Osteocyte (in vitro differentiated cells): ENCODE measurements around the gene PCDHGB4. TPM values are rescaled to one million over a fixed set of nuclear protein-coding genes. Genes with fewer than 3 reads are reported as not detected.
"Not testable (repeated sequence)": the region's sequence is repeated elsewhere in the genome, so short reads cannot be mapped to it uniquely, and the experiment has no call there.

Experiments used
- DNase-seq: peaks from one replicate; pipeline ENCODE4 v3.0.0; 2021; ENCODE audit warnings: mixed read lengths; ENCODE audit not compliant: unreplicated experiment; ENCODE audit errors: extremely low spot score
- H3K27ac Mint-ChIP-seq: one replicate; pipeline ENCODE4 v1.8.0; 2021; ENCODE audit warnings: mild to moderate bottlenecking, mixed read lengths; ENCODE audit not compliant: unreplicated experiment
- H3K27me3 Mint-ChIP-seq: one replicate; pipeline ENCODE4 v1.8.0; 2021; ENCODE audit warnings: mixed read lengths; ENCODE audit not compliant: unreplicated experiment
- H3K36me3 Mint-ChIP-seq: one replicate; pipeline ENCODE4 v1.8.0; 2021; ENCODE audit warnings: mixed read lengths; ENCODE audit not compliant: unreplicated experiment
- H3K4me1 Mint-ChIP-seq: one replicate; pipeline ENCODE4 v1.8.0; 2021; ENCODE audit warnings: mixed read lengths; ENCODE audit not compliant: unreplicated experiment
- H3K4me3 Mint-ChIP-seq: one replicate; pipeline ENCODE4 v1.8.0; 2021; ENCODE audit warnings: mild to moderate bottlenecking, moderate library complexity, mixed read lengths; ENCODE audit not compliant: unreplicated experiment
- H3K9me3 Mint-ChIP-seq: one replicate; pipeline ENCODE4 v1.8.0; 2021; ENCODE audit warnings: mixed read lengths; ENCODE audit not compliant: unreplicated experiment
- long read RNA-seq: library from polyadenylated mRNA; unstranded; transcript quantifications from one replicate; pipeline ENCODE4 v2.0.0, GENCODE V29; 2021
- total RNA-seq: library from RNA; stranded (reverse); gene quantifications from 2 replicates; pipeline ENCODE4 v1.2.1, GENCODE V29; 2021
- TF ChIP-seq, protein P1 (sequence below): fragments of 200-600 bp; sonication (generic); IDR thresholded peaks from 2 replicates; pipeline ENCODE4 v1.5.0; 2021; ENCODE audit warnings: antibody characterized with exemption, mild to moderate bottlenecking, moderate library complexity

PCDHGB4 gene
- 10.8 and 11.9 TPM in 2 replicates for total RNA-seq
- long read RNA-seq, full-length matches to known transcripts, result 6 of 6 reads
- long read RNA-seq, partial matches to known transcripts, result 0 of 6 reads
- long read RNA-seq, other reads (novel, unspliced or antisense), result 0 of 6 reads

DNA sequence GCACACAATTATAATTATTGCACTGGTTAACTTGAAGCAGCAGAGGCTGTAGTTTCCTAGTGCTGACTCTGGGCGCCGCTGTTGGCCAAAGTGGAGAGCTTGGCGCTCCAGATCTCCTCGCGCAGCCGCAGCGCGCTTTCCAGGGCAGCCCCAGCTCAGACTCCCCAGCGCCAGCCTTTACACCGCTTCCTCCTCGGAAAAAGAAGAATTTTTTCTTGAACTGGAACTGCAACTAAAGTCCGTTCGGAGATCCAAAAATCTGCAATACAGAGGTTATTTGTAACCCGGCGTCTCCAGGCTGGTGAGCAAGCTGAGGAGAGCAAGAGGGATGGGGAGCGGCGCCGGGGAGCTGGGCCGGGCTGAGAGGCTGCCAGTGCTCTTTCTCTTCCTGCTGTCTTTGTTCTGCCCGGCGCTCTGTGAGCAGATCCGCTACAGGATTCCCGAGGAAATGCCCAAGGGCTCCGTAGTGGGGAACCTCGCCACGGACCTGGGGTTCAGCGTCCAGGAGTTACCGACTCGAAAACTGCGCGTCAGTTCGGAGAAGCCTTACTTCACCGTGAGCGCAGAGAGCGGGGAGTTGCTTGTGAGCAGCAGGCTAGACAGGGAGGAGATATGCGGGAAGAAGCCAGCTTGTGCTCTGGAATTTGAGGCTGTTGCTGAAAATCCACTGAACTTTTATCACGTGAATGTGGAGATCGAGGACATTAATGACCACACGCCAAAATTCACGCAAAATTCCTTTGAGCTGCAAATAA lies at the start of gene PCDHGB4:
Gene PCDHGB4 (plus strand): TSS at position 142 of the 755 bp plus-strand sequence. CDS start 187 bp downstream, at position 329.
- H3K9me3 Mint-ChIP-seq, result peaks cover 34% of the 10 kb centered on the region

DNA sequence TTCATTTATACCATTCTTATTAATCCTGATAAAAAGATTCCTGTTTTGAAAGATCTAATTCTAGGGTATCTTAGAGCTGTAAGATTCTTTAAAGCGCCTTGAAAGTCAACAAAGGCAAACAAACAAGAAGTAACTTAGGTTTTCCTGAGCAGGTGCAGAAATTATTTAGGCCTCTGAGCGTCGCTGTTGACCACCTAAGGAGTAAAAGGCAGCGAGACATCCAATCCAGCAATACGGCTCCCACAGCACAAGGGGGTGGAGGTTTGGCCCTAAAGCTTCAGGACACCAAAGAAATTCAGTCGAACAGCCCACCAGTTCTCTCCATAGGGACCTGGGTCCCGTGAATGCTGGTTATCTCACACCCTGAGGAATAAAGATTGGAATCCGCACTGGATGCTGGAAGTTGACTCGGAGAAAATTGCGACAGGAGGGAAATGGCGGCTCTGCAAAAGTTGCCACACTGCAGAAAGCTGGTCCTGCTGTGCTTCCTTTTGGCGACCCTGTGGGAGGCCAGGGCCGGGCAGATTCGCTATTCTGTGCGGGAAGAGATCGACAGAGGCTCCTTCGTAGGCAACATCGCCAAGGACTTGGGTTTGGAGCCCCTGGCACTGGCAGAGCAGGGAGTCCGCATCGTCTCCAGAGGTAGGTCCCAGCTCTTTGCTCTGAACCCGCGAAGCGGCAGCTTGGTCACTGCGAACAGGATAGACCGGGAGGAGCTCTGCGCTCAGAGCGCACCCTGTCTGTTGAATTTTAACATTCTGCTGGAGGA lies 48.8 kb upstream of the PCDHGB4 start, which contains the start of gene PCDHGA2:
Gene PCDHGA2 (plus strand): TSS at position 223 of the 769 bp plus-strand sequence.
- Mint-ChIP-seq H3K4me1 (no peaks in the 10 kb centered on the region), H3K36me3 (no peaks in the 10 kb centered on the region), H3K4me3 (no peak within 1 kb of the TSS), H3K27ac (no peak within 1 kb of the TSS), H3K9me3 (peaks cover 51% of the 10 kb centered on the region), H3K27me3 (peaks cover 2% of the 10 kb centered on the region)
- TF ChIP-seq, protein P1, sequence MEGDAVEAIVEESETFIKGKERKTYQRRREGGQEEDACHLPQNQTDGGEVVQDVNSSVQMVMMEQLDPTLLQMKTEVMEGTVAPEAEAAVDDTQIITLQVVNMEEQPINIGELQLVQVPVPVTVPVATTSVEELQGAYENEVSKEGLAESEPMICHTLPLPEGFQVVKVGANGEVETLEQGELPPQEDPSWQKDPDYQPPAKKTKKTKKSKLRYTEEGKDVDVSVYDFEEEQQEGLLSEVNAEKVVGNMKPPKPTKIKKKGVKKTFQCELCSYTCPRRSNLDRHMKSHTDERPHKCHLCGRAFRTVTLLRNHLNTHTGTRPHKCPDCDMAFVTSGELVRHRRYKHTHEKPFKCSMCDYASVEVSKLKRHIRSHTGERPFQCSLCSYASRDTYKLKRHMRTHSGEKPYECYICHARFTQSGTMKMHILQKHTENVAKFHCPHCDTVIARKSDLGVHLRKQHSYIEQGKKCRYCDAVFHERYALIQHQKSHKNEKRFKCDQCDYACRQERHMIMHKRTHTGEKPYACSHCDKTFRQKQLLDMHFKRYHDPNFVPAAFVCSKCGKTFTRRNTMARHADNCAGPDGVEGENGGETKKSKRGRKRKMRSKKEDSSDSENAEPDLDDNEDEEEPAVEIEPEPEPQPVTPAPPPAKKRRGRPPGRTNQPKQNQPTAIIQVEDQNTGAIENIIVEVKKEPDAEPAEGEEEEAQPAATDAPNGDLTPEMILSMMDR, result no peak
- no peak for DNase-seq

More for the DNA sequence above, at the start of gene PCDHGB4:
- not testable (repeated sequence) for H3K27me3 Mint-ChIP-seq, DNase-seq, H3K4me1 Mint-ChIP-seq, H3K36me3 Mint-ChIP-seq
- TF ChIP-seq, protein P1, result peak; percentile 46
- peak within 1 kb of the TSS; percentile 64 for H3K4me3 Mint-ChIP-seq
- peak within 1 kb of the TSS; percentile 23 for H3K27ac Mint-ChIP-seq

DNA sequence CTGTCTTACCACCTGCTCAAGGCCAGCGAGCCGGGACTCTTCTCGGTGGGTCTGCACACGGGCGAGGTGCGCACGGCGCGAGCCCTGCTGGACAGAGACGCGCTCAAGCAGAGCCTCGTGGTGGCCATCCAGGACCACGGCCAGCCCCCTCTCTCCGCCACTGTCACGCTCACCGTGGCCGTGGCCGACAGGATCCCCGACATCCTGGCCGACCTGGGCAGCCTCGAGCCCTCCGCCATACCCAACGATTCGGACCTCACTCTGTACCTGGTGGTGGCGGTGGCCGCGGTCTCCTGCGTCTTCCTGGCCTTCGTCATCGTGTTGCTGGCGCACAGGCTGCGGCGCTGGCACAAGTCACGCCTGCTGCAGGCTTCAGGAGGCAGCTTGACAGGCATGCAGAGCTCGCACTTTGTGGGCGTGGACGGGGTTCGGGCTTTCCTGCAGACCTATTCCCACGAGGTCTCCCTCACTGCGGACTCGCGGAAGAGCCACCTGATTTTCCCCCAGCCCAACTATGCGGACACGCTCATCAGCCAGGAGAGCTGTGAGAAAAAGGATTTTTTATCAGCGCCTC lies 46.6 kb upstream of the PCDHGB4 start:
- peaks cover 44% of the 10 kb centered on the region for H3K9me3 Mint-ChIP-seq
- not testable (repeated sequence) for DNase-seq, H3K4me3 Mint-ChIP-seq, H3K27me3 Mint-ChIP-seq, H3K36me3 Mint-ChIP-seq, H3K4me1 Mint-ChIP-seq, H3K27ac Mint-ChIP-seq

DNA sequence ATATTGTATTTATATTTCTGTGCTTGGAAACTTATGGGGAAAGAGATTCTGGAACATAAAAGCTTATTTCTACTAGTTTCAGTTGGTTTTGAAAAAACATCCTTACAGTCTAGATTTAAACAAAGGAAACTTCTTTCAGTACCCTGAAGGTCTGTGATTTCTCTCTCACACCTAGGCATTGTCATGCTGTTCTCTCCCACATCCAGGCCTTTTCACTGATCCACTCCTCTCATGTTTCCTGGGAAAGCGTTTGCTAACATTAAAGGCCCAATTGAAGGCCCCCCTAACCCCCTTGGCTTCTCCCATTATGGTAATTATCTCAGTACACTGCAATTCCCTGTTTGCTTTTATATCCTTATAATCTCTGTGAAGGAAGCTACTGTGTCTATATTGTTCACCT lies 44.7 kb upstream of the PCDHGB4 start:
- TF ChIP-seq, protein P1, result no peak
- H3K4me3 Mint-ChIP-seq, result no peak overlapping the region
- H3K9me3 Mint-ChIP-seq, result peaks cover 38% of the 10 kb centered on the region
- H3K27me3 Mint-ChIP-seq, result no peaks in the 10 kb centered on the region
- H3K4me1 Mint-ChIP-seq, result no peaks in the 10 kb centered on the region
- no peak overlapping the region for H3K27ac Mint-ChIP-seq
- no peaks in the 10 kb centered on the region for H3K36me3 Mint-ChIP-seq
- DNase-seq, result no peak

DNA sequence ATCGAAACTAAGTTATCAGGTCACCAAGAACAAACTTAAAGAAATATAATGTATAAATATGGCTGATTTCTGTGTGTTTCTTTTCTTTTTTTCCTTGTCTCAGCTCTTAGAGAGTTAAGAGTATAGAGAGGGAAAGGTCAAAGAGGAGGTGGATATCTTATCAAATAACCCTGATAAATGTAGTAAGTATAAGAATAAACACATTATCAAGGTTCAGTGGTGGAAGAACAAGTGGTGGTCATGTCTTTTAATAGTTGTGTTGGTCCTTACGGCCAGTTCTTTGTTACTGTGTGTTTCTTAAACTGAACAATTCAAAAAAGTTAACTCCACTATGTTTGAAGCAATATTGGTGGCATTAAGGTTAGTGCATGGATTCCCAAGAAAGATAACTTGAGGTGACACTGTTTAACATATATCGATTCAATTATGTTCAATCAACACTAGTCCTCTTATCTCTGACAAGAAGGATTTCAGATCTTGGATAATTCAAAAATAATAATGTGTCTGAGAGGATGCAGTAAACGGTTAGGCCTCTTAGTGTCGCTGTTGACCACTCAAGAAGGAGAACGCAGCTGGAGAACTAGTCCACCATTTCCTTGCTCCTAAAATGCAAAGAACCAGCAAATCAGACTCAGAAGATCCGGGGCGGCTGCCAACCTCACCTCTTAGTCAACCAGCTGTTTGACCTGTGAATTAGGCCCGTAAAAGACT lies 44.1 kb upstream of the PCDHGB4 start, which contains the start of gene PCDHGA3:
Gene PCDHGA3 (plus strand): TSS at position 588 of the 711 bp plus-strand sequence. CDS start 205 bp downstream, outside the sequence.
- Mint-ChIP-seq H3K27ac (no peak within 1 kb of the TSS), H3K4me3 (no peak within 1 kb of the TSS), H3K4me1 (no peaks in the 10 kb centered on the region), H3K9me3 (peaks cover 31% of the 10 kb centered on the region), H3K36me3 (no peaks in the 10 kb centered on the region), H3K27me3 (no peaks in the 10 kb centered on the region)
- TF ChIP-seq, protein P1, result no peak
- no peak for DNase-seq
